PFSK-1 (cell line): ENCODE results near the gene SH3RF1.

ENCODE experiments used
- FOXP2 ChIP-seq: optimal IDR thresholded peaks from 2 replicates; pipeline ENCODE3; 2011; ENCODE audit warnings: borderline replicate concordance, control low read depth, inconsistent platforms; ENCODE audit not compliant: insufficient read depth; ENCODE audit errors: extremely low read length, extremely low read depth
- POLR2AphosphoS5 ChIP-seq: IDR thresholded peaks from 2 replicates; pipeline ENCODE4 v1.6.1; 2012; ENCODE audit warnings: low read depth, mild to moderate bottlenecking, control low read depth, low read length, moderate library complexity
- SIN3A ChIP-seq: IDR thresholded peaks from 2 replicates; pipeline ENCODE4 v1.6.1; 2012; ENCODE audit warnings: mild to moderate bottlenecking, low read length, moderate library complexity, borderline replicate concordance; ENCODE audit not compliant: insufficient read depth
- TAF1 ChIP-seq: IDR thresholded peaks from 2 replicates; pipeline ENCODE4 v1.6.1; 2012; ENCODE audit warnings: low read length, control low read depth, borderline replicate concordance; ENCODE audit not compliant: insufficient read depth
- TF ChIP-seq, protein P1 (sequence below), 2 experiments: IDR thresholded peaks; 2 replicates each; pipeline versions ENCODE4 v1.6.1 to v1.8.0; 2011 to 2012; ENCODE audit warnings: low read depth in 2 of 2, low read length in 2 of 2, control low read depth in 1 of 2, inconsistent platforms in 1 of 2, mild to moderate bottlenecking in 1 of 2, moderate library complexity in 1 of 2; ENCODE audit not compliant: insufficient read depth in 1 of 2

DNA sequence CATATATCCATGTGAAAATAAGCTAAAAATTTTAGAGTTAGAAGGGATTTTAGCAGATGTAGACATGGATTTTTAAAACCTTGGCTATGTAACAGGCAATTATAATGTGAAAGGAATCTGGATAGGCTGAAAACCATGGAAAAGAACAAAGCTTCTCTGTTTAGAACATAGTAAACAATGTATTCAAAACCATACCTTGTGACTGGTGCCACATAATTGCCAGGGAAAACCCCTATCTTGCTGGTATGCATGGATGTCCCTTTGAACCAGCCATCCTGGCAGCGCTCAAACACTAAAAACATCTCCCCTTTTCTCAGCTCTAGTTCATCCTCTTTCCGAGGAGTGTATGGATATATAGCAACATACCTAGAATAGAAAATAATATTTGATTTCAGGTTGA, 150.1 kb downstream of the SH3RF1 start:
- TF ChIP-seq TAF1 (no peak), SIN3A (no peak), POLR2AphosphoS5 (no peak), FOXP2 (no peak)
- TF ChIP-seq, protein P1, sequence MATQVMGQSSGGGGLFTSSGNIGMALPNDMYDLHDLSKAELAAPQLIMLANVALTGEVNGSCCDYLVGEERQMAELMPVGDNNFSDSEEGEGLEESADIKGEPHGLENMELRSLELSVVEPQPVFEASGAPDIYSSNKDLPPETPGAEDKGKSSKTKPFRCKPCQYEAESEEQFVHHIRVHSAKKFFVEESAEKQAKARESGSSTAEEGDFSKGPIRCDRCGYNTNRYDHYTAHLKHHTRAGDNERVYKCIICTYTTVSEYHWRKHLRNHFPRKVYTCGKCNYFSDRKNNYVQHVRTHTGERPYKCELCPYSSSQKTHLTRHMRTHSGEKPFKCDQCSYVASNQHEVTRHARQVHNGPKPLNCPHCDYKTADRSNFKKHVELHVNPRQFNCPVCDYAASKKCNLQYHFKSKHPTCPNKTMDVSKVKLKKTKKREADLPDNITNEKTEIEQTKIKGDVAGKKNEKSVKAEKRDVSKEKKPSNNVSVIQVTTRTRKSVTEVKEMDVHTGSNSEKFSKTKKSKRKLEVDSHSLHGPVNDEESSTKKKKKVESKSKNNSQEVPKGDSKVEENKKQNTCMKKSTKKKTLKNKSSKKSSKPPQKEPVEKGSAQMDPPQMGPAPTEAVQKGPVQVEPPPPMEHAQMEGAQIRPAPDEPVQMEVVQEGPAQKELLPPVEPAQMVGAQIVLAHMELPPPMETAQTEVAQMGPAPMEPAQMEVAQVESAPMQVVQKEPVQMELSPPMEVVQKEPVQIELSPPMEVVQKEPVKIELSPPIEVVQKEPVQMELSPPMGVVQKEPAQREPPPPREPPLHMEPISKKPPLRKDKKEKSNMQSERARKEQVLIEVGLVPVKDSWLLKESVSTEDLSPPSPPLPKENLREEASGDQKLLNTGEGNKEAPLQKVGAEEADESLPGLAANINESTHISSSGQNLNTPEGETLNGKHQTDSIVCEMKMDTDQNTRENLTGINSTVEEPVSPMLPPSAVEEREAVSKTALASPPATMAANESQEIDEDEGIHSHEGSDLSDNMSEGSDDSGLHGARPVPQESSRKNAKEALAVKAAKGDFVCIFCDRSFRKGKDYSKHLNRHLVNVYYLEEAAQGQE (IDR thresholded peaks at IDR 0.05; ENCODE audit: insufficient read depth in 1 of 2, low read depth in 2 of 2, low read length in 2 of 2) = no peak
